HEK293 (cell line): ENCODE measurements around the gene MAN2B1.
"Not testable (repeated sequence)": the region's sequence is repeated elsewhere in the genome, so short reads cannot be mapped to it uniquely, and the experiment has no call there.

Source experiments
- CTCF ChIA-PET: fragments of 350-600 bp; formaldehyde crosslinking; extraction: SDS; loops from one replicate; lab custom pipeline; 2021; ENCODE audit warnings: antibody characterized with exemption; lab: Yijun Ruan, JAX
- POLR2A ChIA-PET: fragments of 300-600 bp; formaldehyde crosslinking; extraction: SDS; loops from one replicate; lab custom pipeline; 2020; ENCODE audit warnings: antibody characterized with exemption, inconsistent platforms; lab: Yijun Ruan, JAX
- H3K27ac ChIP-seq: fragments of 200-500 bp; sonication (Bioruptor generic); 2 replicates; pipeline ENCODE4 v1.5.1; 2014; ENCODE audit warnings: low read depth, low read length, control low read depth, inconsistent platforms; ENCODE audit errors: extremely low read depth
- H3K36me3 ChIP-seq, 2 experiments: fragments of 200-500 bp in 1 of 2; sonication (Bioruptor generic) in 1 of 2; 1 replicate in 1 of 2; 2 replicates in 1 of 2; pipeline ENCODE4 v1.5.1; 2014 to 2017; ENCODE audit warnings: inconsistent platforms in 2 of 2, low read length in 2 of 2; ENCODE audit not compliant: control insufficient read depth in 2 of 2, insufficient read depth in 1 of 2
- H3K4me1 ChIP-seq: fragments of 200-500 bp; sonication (Bioruptor generic); 2 replicates; pipeline ENCODE4 v1.5.1; 2014; ENCODE audit warnings: mild to moderate bottlenecking, low read length, inconsistent platforms; ENCODE audit not compliant: control insufficient read depth, insufficient read depth
- H3K4me3 ChIP-seq: 2 replicates; pipeline ENCODE4 v1.5.1; 2011; ENCODE audit warnings: low read depth, mild to moderate bottlenecking, control low read depth, low read length, moderate library complexity
- H3K9me3 ChIP-seq: fragments of 200-500 bp; sonication (Bioruptor generic); 2 replicates; pipeline ENCODE4 v1.5.1; 2014; ENCODE audit warnings: low read depth, low read length, inconsistent platforms; ENCODE audit not compliant: control insufficient read depth, insufficient read depth
- BCL11A ChIP-seq: fragments of 450-650 bp; formaldehyde crosslinking; IDR thresholded peaks from 2 replicates; pipeline ENCODE4 v1.5.1; 2016; ENCODE audit warnings: low read depth, missing biosample characterization, missing genetic modification characterization
- ELK4 ChIP-seq: IDR thresholded peaks from 2 replicates; pipeline ENCODE4 v1.6.1; 2011; ENCODE audit warnings: mild to moderate bottlenecking, low read depth, low read length, borderline replicate concordance
- GLI4 ChIP-seq: fragments of 450-650 bp; formaldehyde crosslinking; IDR thresholded peaks from 2 replicates; pipeline ENCODE4 v1.5.1; 2016; ENCODE audit warnings: missing biosample characterization, missing genetic modification characterization
- HOXA7 ChIP-seq: sonication (generic); formaldehyde crosslinking; IDR thresholded peaks from 2 replicates; pipeline ENCODE4 v1.8.1; 2022; ENCODE audit warnings: missing genetic modification reagents, borderline replicate concordance
- REST ChIP-seq: fragments of 450-650 bp; formaldehyde crosslinking; IDR thresholded peaks from 2 replicates; pipeline ENCODE4 v1.5.1; 2016; ENCODE audit warnings: missing biosample characterization, missing genetic modification characterization
- ZBTB11 ChIP-seq: fragments of 450-650 bp; formaldehyde crosslinking; conservative IDR thresholded peaks from 2 replicates; pipeline ENCODE4 v1.5.1; 2016; ENCODE audit warnings: low read depth, missing biosample characterization, missing genetic modification characterization
- ZNF112 ChIP-seq: fragments of 450-650 bp; formaldehyde crosslinking; IDR thresholded peaks from 2 replicates; pipeline ENCODE4 v1.5.0; 2017; ENCODE audit warnings: missing biosample characterization, missing genetic modification characterization
- ZNF121 ChIP-seq: fragments of 450-650 bp; formaldehyde crosslinking; IDR thresholded peaks from 2 replicates; pipeline ENCODE4 v1.5.1; 2016; ENCODE audit warnings: missing biosample characterization, missing genetic modification characterization
- ZNF202 ChIP-seq: fragments of 450-650 bp; formaldehyde crosslinking; IDR thresholded peaks from 2 replicates; pipeline ENCODE4 v1.5.1; 2016; ENCODE audit warnings: missing biosample characterization, missing genetic modification characterization, borderline replicate concordance
- ZNF214 ChIP-seq: fragments of 450-650 bp; formaldehyde crosslinking; IDR thresholded peaks from 2 replicates; pipeline ENCODE4 v1.5.1; 2017; ENCODE audit warnings: missing biosample characterization, mild to moderate bottlenecking, missing genetic modification characterization, borderline replicate concordance
- ZNF221 ChIP-seq: fragments of 450-650 bp; formaldehyde crosslinking; IDR thresholded peaks from 2 replicates; pipeline ENCODE4 v1.5.1; 2017; ENCODE audit warnings: missing biosample characterization, missing genetic modification characterization, borderline replicate concordance
- ZNF280D ChIP-seq: fragments of 450-650 bp; formaldehyde crosslinking; IDR thresholded peaks from 2 replicates; pipeline ENCODE4 v1.5.1; 2016; ENCODE audit warnings: missing biosample characterization, missing genetic modification characterization
- ZNF37A ChIP-seq: fragments of 450-650 bp; IDR thresholded peaks from 2 replicates; pipeline ENCODE4 v1.5.1; 2018; ENCODE audit warnings: missing biosample characterization, missing genetic modification characterization
- ZNF423 ChIP-seq: fragments of 450-650 bp; formaldehyde crosslinking; IDR thresholded peaks from 2 replicates; pipeline ENCODE4 v1.5.1; 2016; ENCODE audit warnings: missing biosample characterization, missing genetic modification characterization
- ZNF488 ChIP-seq: fragments of 450-650 bp; formaldehyde crosslinking; IDR thresholded peaks from 2 replicates; pipeline ENCODE4 v1.5.1; 2016; ENCODE audit warnings: missing biosample characterization, missing genetic modification characterization
- ZNF558 ChIP-seq: fragments of 450-650 bp; formaldehyde crosslinking; IDR thresholded peaks from 2 replicates; pipeline ENCODE4 v1.5.1; 2016; ENCODE audit warnings: missing biosample characterization, missing genetic modification characterization
- ZNF571 ChIP-seq: fragments of 450-650 bp; formaldehyde crosslinking; IDR thresholded peaks from 2 replicates; pipeline ENCODE4 v1.5.0; 2017; ENCODE audit warnings: missing biosample characterization, missing genetic modification characterization
- ZNF623 ChIP-seq: fragments of 450-650 bp; formaldehyde crosslinking; IDR thresholded peaks from 2 replicates; pipeline ENCODE4 v1.5.1; 2016; ENCODE audit warnings: missing biosample characterization, missing genetic modification characterization
- ZNF791 ChIP-seq: fragments of 450-650 bp; formaldehyde crosslinking; IDR thresholded peaks from 2 replicates; pipeline ENCODE4 v1.5.1; 2016; ENCODE audit warnings: missing biosample characterization, missing genetic modification characterization
- TF ChIP-seq, protein P1 (sequence below): fragments of 450-650 bp; formaldehyde crosslinking; IDR thresholded peaks from 2 replicates; pipeline ENCODE4 v1.5.0; 2017; ENCODE audit warnings: missing biosample characterization, missing genetic modification characterization, borderline replicate concordance

Gene MAN2B1

DNA sequence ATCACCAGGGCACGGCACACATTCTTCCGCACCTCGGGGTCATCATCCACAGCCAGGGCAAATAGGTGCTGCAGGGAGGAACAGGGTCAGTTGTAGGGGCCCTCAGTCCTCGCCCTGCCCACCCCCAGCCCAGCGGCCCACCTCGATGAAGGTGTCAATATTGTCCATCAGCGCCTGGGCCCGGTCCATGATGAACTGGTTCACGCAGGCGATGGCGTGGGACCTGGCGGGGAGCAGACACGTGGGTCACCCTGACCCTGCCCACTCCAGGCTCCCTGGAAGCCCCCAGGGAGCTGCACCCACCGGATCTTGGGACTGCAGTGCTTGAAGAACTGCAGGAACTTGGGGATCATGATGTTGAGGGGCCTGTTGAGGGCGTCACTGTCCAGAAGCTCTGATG, 48.6 kb upstream of the MAN2B1 start:
- ChIA-PET CTCF (interaction anchor here (0.6 to 3.4 kb wide), 4 partner anchors 43 to 131 kb away, joined by 3 to 15 read pairs (median 4); no protein-coding TSS in a partner anchor), POLR2A (no interaction called here)
- no peaks in the 10 kb centered on the region for H3K4me1 ChIP-seq
- peaks cover 53 to 94% of the 10 kb centered on the region in 2 experiments for H3K36me3 ChIP-seq
- no peak for TF ChIP-seq ELK4
- no peak for TF ChIP-seq ZNF37A
- no peak for TF ChIP-seq GLI4 (tag by site-specific recombination)
- no peak for TF ChIP-seq ZNF214 (tag by site-specific recombination)
- TF ChIP-seq BCL11A (tag by site-specific recombination): no peak
- no peak for TF ChIP-seq ZNF280D (tag by site-specific recombination)
- no peak for TF ChIP-seq ZNF112
- no peak for TF ChIP-seq HOXA7 (CRISPR knock-in tag)
- TF ChIP-seq ZNF571 (tag by site-specific recombination): no peak
- TF ChIP-seq, protein P1, sequence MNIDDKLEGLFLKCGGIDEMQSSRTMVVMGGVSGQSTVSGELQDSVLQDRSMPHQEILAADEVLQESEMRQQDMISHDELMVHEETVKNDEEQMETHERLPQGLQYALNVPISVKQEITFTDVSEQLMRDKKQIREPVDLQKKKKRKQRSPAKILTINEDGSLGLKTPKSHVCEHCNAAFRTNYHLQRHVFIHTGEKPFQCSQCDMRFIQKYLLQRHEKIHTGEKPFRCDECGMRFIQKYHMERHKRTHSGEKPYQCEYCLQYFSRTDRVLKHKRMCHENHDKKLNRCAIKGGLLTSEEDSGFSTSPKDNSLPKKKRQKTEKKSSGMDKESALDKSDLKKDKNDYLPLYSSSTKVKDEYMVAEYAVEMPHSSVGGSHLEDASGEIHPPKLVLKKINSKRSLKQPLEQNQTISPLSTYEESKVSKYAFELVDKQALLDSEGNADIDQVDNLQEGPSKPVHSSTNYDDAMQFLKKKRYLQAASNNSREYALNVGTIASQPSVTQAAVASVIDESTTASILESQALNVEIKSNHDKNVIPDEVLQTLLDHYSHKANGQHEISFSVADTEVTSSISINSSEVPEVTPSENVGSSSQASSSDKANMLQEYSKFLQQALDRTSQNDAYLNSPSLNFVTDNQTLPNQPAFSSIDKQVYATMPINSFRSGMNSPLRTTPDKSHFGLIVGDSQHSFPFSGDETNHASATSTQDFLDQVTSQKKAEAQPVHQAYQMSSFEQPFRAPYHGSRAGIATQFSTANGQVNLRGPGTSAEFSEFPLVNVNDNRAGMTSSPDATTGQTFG (tag by site-specific recombination): no peak
- no peak for TF ChIP-seq ZNF221 (tag by site-specific recombination)
- TF ChIP-seq ZNF423: no peak
- no peak for TF ChIP-seq ZNF488 (tag by site-specific recombination)
- H3K4me3 ChIP-seq: no peak overlapping the region
- no peak overlapping the region for H3K27ac ChIP-seq
- no peaks in the 10 kb centered on the region for H3K9me3 ChIP-seq

- peaks cover 64 to 97% of the 10 kb centered on the region in 2 experiments for H3K36me3 ChIP-seq
- CTCF ChIA-PET: interaction anchor here (0.7 to 1.8 kb wide), 7 partner anchors 20 to 84 kb away, joined by 3 to 7 read pairs (median 5); no protein-coding TSS in a partner anchor
- POLR2A ChIA-PET: interaction anchor here (0.5 kb wide), 1 partner anchor 553 kb away, joined by 4 read pairs; no protein-coding TSS in a partner anchor
- not testable (repeated sequence) for H3K9me3 ChIP-seq, H3K4me3 ChIP-seq, H3K27ac ChIP-seq, H3K4me1 ChIP-seq
- TF ChIP-seq REST (0 out of 2 replicates have a peak, but pooled peaks have one; percentile 33), ZNF202 (tag by site-specific recombination) (0 out of 2 replicates have a peak, but pooled peaks have one; percentile 16), ZNF623 (tag by site-specific recombination) (peak; percentile 59), ZBTB11 (tag by site-specific recombination) (peak; percentile 37; the same call in 1 of the 2 replicates), ZNF558 (tag by site-specific recombination) (0 out of 2 replicates have a peak, but pooled peaks have one; percentile 25), ZNF791 (tag by site-specific recombination) (0 out of 2 replicates have a peak, but pooled peaks have one; percentile 18), ZNF121 (tag by site-specific recombination) (0 out of 2 replicates have a peak, but pooled peaks have one; percentile 19)
These were observed 46.8 kb upstream of the MAN2B1 start for GRCh38 chr19:12713304-12713703.
